HG03342 (cell line): ENCODE data around the gene KCNJ16.
"Not testable (repeated sequence)": the region's sequence is repeated elsewhere in the genome, so short reads cannot be mapped to it uniquely, and the experiment has no call there.

Source experiments
- ATAC-seq: cut with Tn5 transposase; IDR thresholded peaks from one replicate; pipeline ENCODE4 v1.9.1; 2021; ENCODE audit warnings: mild to moderate bottlenecking, moderate library complexity; ENCODE audit not compliant: unreplicated experiment

The KCNJ16 gene

DNA sequence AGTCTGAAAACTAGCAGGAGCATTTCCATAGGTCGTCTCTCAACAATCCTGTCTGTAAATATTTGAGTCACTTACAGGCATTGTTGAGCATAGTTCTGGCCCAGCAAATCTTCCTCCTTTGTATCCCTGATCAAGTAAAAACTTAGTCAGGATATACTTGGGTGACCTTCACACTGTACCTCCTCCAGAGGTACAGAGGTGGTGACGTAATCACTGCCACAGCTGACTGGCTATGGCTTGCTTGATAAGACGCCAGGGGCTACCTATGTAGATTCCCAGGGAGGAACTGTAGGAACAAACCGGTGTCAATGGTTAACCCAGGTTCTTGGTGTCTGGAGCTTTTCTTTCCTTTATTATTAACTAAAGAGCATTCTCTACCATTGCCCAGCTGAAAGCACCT is at the start of gene KCNJ16:
Gene KCNJ16, plus strand, starts transcription at position 270 of the 400 bp plus-strand sequence. CDS start 56,863 bp downstream, outside the sequence.
- no peak for ATAC-seq

GRCh38 chr17:70028397-70028796 is 46.6 kb upstream of the KCNJ16 start:
- no peak for ATAC-seq

DNA sequence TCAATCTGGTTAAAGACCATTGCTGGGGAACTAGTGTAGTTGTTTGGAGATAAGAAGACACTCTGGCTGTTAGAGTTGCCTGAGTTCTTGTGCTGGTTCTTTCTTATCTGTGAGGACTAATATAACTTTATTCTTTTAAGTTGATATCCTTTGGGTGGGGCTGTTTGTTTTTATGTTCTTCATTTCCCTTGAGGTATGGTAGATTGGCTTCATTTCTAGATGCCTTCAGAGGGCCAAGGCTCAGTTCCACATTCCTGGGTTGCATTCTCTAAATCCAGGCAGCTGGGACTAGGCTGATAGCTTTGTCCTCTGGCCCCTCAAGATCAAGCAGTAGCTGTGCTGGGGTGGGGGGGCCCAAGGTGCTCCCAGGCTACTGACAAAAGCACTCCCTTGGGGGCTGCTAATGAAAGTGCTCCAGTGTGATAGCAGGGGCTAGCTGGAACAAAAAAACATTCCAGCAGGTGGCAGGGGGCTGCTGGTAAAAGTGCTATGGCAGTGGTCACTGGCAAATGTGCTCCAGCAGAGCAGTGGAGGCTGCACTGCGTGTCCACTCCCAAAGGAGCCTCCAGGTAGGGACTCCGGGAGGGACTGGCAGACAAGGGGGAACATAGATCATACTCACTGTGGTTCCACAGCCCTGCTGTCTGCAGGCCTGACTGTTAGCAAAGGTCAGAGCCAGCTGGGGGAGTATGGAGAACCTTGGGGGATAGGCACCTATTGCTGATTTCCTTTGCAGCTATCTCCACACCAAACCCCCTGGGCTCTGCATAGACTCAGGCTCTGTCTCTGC is 45.9 kb upstream of the KCNJ16 start:
- ATAC-seq, result no peak

DNA sequence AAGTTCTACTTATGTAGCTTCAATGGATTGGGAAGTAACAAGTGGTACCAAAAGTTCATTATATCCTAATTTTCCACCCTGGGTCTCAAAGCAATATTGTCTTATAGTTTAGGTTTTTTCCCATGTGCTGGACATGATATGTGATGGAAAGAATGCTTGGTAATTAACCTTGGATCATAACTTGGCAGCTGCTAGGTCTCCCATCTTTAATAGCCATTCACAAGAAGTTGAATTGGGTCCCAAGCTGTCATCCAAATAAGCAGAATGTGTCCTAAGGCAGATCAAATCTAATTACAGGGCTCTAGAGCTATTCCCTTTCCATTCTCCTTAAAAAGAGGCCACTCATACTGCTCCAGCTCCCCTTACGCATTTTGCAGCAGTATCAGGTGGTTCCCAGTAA is 44.7 kb upstream of the KCNJ16 start:
- ATAC-seq, result no peak

- ATAC-seq, result no peak
These were observed 43.7 kb upstream of the KCNJ16 start for GRCh38 chr17:70031341-70031740.

DNA sequence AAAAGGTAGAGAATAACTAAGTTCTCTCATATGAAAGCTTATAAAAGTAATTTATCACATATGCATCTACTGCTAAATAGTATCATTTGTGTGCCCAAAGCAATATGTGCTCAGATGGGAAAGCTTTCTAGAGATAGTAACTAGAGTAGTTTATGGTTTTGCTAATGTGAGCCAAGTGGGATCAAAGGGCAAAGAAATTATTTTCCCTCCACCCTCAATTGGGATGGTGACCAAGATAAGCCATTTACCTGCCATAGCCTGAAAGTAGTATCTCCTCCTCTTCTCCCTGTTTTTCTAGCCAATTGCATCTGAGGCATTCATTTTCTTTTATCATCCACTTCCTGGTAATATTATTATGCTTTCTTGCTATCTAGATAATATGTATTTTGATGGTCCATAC is 41.9 kb upstream of the KCNJ16 start:
- no peak for ATAC-seq

DNA sequence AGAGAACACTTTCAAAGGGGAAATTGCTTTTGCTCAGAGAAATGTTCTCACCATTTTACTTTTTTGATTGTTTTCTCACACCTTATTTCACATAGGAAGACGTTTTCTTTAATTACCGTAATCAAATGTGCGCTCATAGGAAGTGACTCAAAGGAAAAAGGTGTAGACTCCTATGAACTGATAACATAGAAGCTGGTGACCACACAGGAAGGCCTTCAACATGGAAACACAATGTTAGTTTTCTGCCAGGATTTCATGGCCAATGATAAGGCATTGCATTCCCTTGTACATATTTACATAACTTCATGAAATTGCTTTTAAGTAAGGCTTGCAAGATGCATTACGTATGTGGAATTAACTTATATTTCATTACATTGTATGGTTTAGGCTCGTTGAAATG is 40.9 kb upstream of the KCNJ16 start:
- no peak for ATAC-seq

- no peak for ATAC-seq
These were observed 37.5 kb upstream of the KCNJ16 start for GRCh38 chr17:70037498-70037897.

GRCh38 chr17:70040336-70040735 is 34.7 kb upstream of the KCNJ16 start:
- no peak for ATAC-seq

- ATAC-seq, result no peak
These were observed 34.0 kb upstream of the KCNJ16 start for GRCh38 chr17:70041061-70041460.

DNA sequence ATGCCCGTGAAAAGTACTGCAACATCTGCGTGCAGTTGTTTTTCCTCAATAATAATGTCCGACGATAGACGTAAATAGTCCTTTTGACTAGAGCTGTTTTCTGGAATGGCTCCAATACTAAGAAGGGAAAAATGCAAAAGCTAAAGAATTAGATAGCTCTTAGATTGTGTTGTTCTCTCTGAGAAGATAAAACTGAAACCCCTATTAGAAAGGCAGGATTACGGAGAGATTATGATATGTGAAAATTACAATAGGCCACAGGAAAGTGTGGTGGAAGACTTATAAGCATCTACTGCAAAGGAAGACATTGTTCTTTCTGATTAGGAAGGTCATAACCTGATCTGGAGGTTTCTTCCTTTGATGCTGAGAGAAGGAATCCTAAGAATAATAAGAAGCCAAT is 33.5 kb upstream of the KCNJ16 start:
- no peak for ATAC-seq

DNA sequence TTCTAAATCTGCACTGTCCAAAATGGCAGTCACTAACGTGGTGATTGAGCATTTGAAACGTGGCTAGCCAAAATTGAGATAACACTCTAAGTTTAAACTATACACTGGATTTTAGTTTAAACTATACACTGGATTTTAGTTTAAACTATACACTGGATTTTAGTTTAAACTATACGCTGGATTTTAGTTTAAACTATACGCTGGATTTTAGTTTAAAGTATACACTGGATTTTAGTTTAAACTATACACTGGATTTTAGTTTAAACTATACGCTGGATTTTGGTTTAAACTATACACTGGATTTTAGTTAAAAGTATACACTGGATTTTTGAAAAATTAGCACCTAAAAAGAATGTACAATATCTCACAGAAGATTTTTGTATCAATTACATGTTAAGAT is 29.2 kb upstream of the KCNJ16 start:
- not testable (repeated sequence) for ATAC-seq

DNA sequence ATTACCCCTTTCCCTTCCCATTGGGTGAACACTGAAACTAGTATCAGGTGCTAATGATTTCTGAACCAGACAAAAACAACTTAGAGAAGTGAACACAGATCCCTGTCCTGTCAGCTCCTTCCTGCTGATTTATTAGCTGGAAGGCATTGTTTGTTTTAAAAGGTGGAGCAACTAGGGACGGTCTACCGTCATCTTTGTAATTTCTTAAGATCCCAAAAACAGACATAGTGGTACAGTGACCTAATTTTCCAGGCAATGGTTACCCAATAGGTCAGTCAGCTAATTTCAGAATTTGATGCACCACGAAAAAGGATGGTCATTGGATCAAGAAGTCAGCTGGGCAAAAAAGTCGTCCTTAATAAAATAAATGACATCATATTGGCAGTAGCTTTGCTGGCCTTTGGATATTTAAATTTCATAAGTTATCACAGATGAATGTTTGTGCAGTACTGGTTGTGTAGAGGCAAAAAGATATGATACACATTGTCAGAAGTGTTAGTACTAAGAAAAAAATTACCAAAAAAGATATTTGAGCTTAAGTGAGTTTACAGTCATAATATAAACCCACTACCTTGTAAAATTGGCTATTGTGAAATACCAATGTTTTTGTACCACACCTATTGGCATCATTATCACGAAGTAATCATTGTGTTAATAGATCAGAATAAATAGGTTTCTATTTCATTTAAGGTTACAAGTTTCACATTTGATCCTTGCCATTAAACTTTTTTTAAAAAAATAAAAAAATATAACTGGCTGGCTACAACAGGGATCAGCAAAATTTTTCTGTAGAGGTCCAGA is 27.2 kb upstream of the KCNJ16 start:
- no peak for ATAC-seq

GRCh38 chr17:70049801-70050591 is 25.0 kb upstream of the KCNJ16 start:
- ATAC-seq, result no peak

DNA sequence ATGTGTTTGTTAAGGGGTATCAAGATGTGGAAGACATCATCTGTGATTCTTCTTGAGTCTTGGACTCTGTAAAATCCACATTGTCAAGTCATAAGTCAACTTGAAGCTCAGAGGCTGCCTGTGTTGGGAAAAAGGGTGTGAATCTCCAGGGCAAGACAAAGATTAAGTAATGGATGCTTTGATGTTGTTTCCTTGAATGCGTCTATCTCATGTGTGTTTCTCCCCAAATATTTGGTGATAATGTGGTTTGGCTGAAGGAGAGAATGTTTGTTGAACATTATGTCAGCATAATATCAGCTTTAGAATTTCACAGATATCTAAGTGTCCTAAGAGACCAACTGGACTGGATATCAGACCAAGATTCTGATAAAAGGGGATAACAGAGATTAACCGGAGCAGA is 24.1 kb upstream of the KCNJ16 start:
- ATAC-seq, result no peak

GRCh38 chr17:70053241-70054234 is 21.5 kb upstream of the KCNJ16 start:
- no peak for ATAC-seq

DNA sequence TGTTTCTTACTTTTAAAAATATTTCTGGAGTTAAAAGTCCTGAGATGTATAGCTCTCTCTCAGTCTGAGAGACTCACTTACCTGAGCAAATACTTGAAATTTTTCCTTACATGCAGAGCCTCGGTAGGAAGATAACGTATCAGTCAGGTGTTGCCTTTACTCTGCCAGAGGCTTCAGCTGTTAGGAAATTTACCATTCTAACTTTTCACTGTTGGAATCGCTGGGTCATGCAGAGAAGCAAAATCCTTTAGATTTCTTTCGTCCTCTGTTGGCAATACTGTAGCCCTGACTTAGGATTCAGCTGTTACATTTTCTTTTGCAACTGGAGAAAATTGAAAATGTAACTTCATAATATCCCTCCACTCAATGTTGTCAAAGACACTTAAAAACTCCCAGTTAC is 20.0 kb upstream of the KCNJ16 start:
- ATAC-seq, result no peak

GRCh38 chr17:70059071-70059470 is 16.0 kb upstream of the KCNJ16 start:
- no peak for ATAC-seq

DNA sequence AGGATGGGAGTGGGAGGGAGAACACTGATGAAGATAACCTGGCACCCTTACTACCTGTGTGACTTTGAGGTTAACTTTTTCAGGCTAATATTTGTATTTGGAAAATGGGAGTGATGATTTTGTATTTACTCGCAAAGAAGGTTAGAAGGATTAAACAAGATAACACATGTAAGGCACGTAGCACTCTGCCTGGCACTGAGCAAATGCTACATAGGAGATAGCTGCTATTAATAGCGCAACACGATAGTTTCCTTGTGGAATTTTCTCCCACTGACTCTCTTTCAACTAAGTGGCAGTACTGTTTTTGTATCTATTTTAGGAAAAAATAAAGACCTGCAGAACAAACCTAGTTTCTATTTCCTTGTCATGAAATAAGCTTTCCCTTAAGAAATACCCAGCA is 15.4 kb upstream of the KCNJ16 start:
- ATAC-seq, result no peak

- no peak for ATAC-seq
These were observed 14.6 kb upstream of the KCNJ16 start for GRCh38 chr17:70060415-70060814.
